ENCODE measurements around the gene HES6.
"Not testable (repeated sequence)": the region's sequence is repeated elsewhere in the genome, so short reads cannot be mapped to it uniquely, and the experiment has no call there.

HES6 gene

DNA sequence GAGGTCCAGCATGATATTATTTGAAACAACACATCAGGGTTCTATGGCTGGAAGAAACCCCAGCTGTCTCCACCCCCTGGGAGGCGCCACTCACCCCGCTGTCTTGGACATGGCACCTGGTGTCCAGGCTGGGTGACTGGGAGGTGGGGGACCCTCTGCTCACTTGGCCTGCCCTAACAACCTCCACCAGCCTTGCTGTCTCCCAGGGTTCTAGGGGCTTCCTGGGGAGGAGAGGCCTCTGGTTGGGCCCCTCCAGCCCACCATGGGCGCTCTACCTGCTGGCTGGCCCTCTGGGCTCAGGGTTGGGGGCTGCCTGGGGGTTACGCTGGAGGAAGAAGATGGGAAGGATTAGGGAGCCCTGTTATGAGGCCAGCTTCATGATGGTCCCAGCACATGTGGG is 32.3 kb upstream of the HES6 start:
- no peak for DNase-seq

DNA sequence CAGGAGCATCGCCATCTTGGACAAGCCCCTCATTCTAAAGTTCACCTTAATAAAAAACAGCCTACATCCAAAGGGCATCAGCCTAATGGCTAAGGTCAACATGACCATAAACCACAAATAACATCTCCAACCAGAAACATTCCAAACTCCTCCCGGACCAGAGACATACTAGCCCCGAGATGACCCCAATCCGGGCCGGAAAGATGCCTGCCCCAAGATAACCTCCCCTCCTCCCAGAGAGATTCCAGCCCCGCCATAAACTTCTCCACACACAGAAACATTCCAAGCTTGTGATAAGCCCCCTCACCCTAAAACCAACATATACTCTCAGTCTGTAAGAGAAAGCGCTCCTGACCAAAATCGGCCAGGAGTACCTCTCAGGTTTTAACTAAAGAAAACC is 31.8 kb upstream of the HES6 start:
- not testable (repeated sequence) for DNase-seq

DNA sequence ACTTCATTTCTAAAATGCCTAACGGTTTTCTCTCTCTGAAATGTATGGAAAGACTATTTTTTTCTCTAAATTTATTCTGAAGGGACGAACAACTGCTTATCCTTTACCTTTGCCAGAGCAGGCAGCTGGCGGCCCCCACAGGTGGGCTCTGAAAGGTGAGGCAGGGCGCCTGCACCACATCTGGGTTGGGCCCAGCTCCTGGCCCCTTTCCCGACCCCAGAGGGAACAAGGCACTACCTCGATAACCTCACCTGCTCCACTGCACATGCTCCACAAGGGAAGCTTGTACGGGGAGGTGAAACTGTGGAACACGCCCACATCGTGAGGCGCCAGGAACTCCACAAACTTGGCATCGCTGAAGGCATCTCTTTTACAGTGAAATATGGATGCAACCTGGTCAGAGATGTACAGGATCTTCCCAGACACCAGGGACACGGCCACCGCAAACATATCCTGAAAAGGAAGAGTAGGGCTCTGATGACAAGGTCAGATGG is 31.3 kb upstream of the HES6 start:
- no peak for DNase-seq

DNA sequence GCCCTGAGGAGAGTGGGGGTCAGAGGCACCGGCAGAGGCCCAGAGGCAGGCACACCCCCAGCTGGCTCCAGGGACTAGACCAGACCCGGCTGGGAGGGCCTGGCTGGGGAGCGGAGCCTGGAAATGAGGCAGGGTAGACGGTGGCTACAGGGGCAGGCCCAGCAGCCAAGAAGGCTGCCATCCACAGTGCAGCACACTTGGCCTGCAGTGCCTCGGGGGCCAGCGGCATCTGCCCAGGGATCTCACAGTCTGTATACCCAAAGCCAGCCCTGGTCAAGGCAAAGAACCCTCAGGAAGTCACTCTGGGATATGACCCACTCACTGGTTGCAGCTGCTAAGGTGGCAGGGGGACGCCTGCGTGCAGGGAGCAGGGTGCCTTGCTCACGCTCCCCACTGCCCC is 30.8 kb upstream of the HES6 start:
- no peak for DNase-seq

DNA sequence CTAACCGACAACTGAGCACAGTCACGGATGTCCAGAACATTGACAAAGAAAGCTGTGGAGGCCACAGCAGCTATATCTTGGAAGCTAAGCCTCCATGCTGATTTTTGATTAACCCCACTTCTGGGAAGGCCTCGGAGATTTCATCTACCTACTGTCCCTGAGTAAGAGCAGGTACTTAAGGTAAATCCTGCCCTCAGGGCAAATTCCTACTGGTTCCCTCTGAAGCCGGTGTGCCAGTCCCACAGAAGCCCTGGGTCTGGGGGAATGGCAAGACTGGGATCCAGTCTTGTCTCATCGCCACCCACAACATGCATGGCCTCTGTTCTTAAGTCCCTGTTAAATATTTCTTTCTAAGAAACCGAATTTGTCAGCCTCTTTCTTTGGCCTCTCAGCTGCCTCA is 29.9 kb upstream of the HES6 start:
- DNase-seq: no peak

DNA sequence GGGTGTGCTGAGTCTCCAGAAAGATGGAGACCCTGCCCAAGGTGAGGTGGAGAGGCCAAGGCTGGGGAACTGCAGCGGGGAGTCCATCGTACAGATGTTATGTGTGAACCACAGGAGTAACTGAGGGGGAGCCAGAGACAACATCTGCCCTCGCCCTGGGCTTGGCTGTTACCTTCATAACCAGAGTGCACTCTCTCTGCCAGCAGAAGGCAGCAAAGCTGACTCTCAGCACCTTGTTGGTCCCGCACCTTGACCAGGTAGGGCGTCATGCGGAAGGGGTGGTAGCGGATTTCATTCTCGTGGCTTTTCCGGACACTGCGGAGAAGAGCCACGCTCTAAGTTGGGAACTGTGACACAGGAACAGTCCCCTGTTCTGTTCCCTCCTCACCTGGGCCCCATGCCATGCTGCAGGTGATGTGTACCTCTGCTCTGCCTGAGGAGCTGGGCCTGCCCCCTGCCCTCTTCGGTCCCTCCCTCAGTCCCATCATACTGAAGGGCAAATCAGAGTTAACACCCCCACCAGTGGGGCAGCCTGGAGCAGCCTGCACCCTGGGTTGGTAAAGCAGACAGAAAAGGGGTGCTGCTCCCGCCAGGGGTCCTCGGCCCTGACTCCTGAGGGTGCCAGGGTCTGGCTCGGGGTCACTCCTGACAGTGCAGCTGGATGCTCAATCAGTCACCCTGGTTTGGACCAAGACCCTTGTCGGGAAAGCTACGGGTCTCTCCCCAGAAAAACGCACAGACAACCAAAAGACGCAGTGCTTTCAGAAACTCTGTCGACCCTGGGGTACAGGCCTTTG is 28.2 kb upstream of the HES6 start:
- no peak for DNase-seq

DNA sequence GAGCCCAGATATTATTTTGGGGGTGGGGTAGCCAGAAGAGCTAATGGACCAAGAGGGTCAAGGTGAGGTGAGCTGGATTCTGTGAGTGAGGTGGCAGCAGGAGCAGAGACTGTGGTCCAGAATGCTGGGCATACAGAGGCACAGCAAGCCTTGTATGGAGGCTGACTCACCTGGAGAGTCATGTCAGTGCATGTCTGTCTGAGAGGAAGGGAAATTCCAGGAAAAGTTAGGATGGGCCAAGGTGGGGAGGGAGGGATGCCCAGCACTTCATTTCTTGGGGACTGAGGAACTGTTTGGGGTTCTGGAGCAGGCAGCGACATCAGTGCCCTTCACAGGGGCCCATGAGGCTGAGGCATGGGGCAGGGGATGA is 27.5 kb upstream of the HES6 start:
- no peak for DNase-seq

DNA sequence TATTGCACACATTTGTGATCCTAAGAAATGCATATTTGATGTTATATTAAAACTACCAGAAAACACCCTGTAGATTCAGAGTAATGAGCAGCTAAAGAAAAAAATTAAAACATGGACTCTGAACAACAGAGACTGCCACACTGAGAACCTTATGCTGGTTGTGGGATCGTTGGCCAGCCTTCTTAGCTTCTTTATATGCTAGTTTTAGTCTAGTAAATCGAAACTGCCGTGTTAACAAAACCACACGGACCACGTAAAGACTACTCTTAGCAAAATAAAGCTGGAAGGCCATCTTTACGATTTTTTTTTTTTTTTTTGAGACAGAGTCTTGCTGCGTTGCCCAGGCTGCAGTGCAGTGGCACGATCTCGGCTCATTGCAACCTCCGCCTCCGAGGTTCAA is 25.8 kb upstream of the HES6 start:
- no peak for DNase-seq

DNA sequence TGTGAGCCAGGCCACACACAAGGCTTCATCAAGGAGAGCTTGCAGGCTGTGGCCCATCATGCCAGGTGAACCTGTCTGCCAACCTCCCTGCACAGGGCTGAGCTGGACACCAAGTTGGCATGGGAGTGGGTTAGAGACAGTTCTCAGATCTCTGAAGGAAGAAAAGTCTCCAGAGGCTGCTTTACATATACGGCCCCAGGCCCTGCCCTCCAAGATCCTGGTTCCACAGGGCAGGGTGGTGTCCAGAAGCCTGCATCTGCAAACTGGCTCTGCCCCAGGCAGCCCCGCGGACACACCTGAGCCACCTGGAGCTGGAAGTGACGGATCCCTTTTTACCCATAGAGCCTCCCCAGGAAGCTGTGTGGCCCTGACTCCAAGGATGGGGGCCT is 24.2 kb upstream of the HES6 start:
- no peak for DNase-seq

DNA sequence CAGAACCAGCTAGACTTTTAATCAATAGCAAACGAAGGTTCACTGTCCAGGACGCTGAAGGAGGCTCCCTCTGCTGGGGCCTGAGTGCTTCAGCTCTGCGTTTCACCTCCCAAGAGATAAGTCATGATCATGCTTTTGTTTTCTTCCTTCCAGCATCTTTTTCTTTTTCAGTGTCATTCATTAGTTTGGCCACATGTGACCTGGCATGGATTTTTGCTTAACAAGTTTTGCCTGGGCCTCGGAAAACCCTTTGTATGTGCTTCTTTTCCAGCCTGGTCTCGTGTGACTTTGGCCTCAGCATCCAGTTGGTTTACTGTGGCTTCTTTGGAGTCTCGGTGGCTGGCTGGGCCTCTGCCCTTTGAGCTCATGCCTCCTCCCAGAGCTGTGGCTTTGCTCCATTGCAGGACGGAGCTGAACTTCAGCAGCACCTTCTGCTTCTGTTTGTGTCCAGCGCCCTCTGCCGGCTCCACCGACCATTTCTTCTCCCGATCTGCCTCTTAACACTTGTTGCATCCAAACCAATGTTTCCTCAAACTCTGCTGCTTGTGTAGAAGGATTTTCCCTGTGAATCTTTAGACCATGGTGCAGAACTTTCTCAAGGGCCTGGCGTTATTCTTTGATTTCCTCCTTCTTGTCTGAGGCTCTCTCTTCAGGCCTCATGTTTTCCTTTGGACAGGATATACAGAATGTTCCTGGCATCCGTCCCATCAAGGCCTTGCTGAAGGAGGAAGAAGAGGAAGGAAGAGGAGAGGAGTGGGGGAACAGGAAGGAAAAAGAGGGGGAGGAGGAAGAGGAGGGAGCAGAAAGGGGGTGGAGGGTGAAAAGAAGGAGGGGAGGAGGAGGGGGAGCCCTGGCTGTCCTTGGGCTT is 23.6 kb upstream of the HES6 start:
- DNase-seq: peak; percentile 85

DNA sequence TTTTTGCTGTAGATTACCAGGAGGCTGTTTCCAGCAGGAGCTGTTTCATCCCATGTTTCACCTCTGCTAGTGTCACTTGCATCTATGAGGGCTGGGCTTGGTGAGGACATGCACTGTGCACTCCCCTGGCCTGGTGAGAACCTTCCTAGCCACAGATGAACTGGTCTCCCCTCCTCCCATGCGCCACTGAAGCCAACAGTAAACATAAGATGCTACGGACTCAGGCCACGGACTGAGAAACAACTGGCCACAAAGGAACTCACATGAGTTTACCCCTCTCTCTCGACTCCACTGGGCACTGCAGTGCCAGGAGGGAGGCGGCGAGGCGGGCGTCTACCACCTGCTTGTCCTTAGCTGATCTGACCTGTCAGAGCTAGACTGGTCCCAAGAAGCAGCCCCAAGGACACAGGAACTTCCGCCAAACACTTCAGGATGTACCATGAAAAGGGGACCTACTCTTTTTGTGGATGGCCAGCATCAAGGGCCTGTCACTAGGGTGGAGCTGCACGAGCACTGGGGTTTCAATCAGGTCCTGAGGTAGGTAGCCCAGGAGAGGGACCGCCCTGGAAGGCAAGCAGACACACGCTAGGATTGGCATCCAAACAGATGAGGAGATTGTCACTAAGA is 22.8 kb upstream of the HES6 start:
- no peak for DNase-seq

DNA sequence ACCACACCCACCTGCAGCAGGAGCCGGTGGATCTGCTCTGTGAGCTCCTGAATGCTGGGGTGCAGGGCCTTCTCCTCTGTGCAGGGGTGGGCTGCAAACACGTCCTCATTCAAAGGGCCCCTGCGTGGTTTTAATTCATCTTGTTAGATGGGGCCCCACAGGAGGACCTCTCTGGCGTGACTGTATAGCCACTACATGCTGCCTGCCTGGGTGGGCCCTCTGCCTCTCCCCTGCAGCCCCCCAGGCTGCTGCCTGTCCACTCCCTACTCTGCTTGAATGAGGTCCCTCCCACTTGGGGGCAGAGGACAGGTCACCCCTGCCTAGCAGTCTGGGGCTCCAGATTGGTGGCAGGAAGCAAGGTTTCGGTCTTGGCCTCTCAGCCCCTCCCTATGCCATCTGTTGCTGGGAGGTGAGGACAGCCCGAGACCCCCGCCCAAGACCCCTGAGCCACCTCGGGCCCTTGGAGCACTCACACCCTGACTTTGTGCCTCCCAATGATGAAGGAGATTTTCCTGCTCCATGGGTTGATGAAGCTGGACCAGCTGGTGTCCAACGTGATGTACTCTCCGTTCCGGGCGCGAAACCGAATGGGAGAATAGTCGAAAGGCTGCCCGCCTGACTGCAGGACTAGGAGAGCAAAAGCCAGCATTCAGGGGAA is 22.0 kb upstream of the HES6 start:
- no peak for DNase-seq

DNA sequence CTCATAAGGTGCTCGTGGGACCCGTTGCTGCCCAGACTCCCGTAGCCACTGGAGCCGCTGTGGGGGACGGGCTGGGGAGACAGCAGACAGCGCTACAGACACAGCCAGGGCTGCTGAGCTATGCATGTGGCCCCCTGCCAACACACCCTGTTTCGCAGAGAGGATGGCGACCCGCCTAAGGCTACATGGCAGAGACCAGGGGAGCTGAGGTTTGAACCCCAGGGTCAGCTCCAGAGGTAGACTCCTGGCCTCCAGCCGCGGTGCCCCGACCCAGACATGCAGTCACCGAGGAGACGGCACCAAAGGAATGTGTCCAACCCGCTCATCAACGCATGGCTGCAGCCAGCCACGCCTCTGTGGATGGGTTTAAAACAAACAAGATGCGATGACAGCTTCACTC is 21.0 kb upstream of the HES6 start:
- DNase-seq: no peak

DNA sequence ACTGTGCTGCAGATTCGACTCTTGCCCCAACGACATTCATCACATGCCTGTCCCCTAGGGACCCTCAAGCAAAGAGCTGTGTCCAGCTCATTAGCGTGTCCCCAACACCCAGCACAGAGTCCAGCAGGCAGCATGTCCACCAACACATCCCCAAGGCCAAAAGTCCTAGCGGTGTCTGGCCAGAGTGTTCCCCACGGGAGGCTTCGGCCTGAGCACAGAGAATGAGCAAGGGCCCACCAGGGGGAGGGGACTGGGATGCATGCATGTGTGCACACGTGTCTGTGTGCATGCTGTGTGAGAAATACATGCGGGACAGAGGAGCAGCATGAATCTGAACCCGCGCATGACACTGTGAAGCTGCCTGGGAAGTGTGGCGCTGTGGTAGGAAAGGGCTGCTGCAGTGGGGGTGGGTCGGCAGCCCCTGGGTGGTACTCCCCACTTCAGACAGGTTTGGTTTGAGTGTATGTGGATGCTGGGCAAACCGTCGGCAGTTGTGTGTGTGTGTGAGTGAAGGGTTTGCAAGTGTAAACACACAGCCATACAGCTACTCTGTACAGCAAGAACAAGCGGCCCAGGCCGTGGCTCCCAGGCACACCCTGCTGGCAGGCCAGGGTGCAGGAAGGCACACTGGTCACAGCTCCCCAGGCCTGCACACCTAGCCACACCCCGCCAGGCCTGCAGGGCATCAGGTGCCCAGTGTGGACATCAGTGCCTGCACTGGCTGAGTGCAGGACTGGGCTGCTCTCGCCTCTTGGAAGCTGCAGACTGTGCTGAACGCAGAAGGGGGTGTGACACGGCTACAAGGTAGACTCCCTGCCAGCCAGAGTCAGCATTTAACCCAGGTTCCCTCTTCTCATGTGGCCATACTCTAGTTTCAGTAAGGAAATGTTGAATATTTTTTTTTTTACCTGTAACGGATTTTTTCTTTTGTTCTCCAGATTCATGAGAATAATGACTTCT is 19.5 kb upstream of the HES6 start:
- DNase-seq: no peak

DNA sequence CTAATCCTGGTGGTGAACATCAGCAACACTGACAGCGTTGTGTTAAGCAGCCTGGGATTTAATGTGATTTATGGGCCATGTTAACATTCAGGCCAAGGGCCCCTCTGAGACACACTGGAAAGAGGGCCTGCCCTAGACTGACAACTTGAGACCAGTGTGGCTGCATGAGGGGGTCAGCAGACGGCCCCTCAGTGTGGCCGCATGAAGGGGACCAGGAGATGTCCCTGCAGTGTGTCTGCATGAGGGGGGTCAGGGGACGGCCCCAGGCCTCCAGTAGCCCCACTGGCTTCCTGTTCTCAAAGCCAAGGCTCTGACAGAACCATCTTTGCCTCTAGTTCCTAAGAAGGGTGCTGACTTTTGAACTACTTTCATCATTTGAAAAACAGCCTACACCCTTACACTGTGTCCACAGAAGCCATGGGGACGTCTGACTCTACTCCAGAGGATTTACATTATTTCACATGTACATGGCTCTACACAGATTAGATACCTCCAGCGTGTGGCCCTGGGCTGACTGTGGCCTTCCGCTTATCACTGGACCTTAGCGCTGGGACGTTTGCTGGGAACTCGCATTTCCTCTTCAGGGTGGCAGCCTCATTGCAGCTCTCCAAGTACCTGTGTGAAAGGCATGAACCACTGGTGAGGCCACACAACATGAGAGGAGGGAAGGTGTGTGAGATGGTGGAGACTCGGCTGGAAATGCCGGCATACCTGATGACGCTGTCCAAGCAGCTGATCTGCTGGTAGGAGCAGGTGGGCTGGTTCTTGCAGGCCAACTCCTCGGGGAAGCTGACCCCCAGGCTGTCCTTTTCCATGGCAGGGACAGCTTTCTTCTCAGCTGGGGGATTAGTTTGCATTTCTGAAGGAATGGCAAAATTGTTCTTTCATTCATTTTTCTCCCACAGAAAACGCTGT is 18.2 kb upstream of the HES6 start:
- no peak for DNase-seq

DNA sequence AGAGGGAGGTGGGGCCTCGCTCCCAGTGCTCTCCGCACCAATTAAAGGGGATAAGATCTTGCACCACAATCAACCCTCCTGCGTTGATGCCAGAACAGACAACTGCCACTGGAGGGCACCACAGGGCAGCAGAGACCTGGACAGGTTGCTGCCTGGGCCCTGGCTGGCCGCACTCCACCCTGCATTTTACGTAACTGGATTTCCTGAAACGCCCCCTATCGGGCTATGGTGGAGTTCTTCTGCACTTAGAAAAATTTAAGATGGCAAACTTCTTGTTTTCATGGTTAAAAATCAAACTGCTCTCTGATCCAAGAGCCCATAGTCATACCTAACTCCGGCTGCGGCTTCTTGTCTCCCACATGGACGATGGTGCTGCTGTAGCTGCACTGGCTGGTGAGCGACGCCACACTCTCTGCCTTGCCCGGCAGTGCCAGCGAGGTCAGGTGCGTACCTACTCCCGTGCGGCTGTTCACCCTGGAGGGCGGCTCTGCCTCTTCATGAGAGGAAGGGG is 16.8 kb upstream of the HES6 start:
- DNase-seq: peak; percentile 67

DNA sequence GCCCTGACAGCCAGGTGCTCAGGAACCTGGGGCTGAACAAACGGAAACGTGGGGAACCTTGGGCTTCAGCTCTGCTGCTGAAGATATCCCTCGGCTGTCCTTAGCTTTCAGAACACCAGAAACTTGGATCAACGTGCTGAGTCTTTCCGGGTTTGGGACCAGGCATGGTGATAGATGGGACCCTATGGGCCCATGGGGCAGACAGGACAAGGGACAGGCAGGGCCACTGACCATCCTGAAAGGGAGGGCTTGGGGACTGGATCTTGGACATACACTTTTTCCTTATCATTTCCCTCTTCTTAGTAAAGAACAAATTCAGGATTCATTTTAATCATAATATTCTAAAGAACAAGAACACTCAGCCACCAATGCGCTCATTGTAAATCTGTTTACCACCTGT is 16.3 kb upstream of the HES6 start:
- no peak for DNase-seq

DNA sequence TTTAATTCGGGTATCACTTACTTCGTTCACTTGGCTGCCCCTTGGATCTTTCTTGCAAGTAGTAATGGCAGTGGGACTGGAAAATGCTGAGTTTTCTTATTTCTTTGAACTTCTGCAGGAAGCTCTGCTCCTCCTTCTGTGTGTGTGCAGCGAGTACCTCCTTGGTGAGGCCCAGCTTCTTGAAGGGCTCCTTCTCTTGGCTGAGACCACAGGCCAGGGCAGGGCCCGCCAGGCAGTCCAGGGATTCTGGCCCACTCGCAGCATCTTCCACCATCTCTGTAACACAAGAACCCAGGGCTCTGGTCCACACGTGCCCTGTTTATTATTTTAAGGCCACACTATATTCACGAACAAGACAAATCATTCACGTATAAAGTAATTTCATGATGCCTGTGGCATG is 15.8 kb upstream of the HES6 start:
- no peak for DNase-seq

DNA sequence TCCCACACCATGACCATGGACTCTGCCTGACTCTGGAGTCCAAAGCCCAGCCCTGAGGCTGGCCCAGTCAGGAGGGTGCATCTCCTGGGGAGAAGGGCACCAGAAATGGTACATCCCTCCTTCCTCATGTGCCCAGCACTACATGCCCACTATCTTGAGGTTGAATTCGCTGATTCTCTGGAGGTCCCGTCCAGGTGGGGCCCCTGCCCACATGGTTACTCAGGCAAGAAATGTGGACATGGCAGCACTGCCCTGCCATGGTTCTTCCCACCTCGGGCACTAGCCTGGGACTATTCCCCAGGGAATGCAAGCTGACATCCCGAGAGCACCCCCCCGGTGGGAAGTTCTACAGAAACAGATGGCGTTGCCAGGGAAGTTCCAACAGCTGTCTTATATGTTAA is 15.3 kb upstream of the HES6 start:
- DNase-seq: no peak

DNA sequence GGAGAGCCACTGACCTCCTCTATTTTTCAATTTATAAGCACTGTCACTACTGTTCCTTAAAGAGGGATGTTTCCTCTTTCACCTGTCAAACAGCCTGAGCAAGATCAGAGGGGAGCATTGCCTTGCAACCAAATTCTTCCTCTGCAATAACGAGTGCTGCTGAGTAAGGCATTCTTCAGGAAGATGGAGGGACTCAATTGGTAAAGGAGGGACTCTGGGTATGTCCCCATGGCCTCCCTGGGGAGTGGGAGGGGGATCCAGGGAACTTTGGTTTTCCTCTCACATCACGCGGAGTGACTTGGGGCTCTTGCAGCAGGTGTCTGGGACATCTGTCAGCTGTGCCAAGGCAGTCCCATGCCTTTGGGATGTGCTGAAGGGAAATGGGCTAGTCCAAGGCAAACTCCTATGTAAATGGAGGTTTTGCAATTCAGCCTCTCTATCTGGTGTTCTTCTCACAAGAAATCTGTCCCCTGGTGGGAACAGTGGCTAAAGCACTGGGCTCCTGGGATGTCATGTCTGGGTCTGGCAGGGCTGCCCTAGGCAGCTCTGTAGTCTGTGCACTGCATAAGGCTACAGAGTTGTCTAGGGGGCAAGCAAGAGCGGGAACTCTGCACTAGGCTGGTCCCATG is 14.4 kb upstream of the HES6 start:
- DNase-seq: no peak

Measured in HCEC 1CT (cell line).